T-helper 1 cell treated with Interleukin-12 subunit alpha and Interleukin-12 subunit beta and Interleukin-4 antibody, amounts not matched to agents 30 ng/mL and 1 ng/mL, for 36 hours (primary cell): ENCODE measurements around the gene PRSS50. TPM values are rescaled to one million over a fixed set of nuclear protein-coding genes. Genes with fewer than 3 reads are reported as not detected.

Source experiments
- intact Hi-C: fragments of 100-400 bp; cut with micrococcal nuclease; formaldehyde crosslinking; loops from one replicate; pipeline ENCODE4 v1.15.1; 2024
- total RNA-seq: library from RNA; stranded (reverse); gene quantifications from 2 replicates; pipeline ENCODE4 v1.2.3, GENCODE V29; 2022

PRSS50 gene
- total RNA-seq, 1 donor from 2014 or later, result not detected

DNA sequence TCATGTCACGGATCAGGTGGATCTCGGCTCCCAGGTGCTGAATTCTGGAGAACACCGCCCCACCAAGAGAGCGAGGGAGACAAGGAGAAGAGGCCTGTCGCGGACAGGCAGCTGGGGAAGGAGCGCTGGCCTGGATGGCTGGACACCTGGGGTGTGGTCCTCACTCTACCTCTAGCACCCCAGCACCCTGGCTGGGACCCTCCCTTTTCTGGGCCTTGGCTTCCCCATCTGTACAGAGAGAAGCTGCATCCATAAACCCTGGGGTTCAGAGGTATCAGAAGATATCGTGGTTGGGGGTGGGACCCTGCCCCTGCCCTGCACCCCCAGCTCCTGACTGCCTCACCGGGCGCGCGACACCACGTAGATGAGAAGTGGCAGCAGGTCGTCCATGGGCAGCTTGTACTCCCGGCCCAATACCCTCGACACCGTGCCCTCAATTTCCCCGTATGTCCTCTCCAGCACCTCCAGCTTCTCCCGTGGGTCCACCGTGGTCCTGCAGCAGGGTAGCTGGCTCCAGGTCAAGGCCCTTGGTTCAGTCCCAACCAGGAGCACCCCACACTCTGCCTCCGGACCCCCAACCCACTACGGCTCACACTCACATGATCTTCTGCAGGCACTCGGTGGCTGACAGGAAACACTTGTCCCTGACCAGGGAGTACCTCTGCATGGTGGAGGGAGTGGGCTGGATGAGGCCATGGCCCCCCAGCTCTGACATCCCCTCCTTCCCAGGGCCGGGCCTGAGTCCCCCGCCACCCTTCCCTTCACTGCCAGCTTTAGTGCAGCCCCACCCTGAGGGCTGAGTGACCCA is 45.9 kb downstream of the PRSS50 start:
- intact Hi-C loops, result no loop called here

DNA sequence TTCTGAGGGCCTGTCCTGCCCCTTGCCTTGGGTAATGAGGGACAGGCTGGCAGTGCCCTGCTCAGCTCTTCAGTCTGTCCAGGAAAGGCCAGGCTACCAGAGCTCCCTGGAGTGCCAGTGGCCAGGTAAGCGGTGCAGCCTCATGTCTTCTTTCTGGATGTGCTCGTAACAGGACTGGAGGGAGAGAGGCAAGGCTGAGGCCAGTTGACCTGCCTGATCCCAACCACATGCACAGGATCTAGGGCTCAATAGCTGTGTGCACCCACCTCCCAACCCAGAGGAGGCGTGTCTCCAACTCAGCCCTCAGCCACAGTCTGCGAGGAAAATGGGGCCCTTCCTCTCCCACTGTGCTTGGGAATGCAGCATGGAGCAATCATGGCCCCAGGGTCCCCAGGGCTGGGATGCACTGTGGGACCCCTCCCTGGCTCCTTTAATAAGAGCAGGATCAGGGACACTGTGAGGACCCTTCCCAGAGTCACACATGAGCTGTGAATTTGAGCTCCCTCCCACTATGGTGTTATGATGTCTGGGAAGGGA is 46.7 kb downstream of the PRSS50 start:
- intact Hi-C loops, result no loop called here

GRCh38 chr3:46670000-46670890 is 47.4 kb downstream of the PRSS50 start:
- intact Hi-C loops, result no loop called here

- intact Hi-C loops, result no loop called here
Measured at GRCh38 chr3:46669191-46669999, 48.3 kb downstream of the PRSS50 start.

GRCh38 chr3:46668591-46668990 is 49.1 kb downstream of the PRSS50 start:
- intact Hi-C loops, result no loop called here

- intact Hi-C loops, result no loop called here
Measured at GRCh38 chr3:46668116-46668515, 49.6 kb downstream of the PRSS50 start.

- intact Hi-C loops, result no loop called here
Measured at GRCh38 chr3:46667657-46668056, 50.0 kb downstream of the PRSS50 start.

- intact Hi-C loops, result no loop called here
Measured at GRCh38 chr3:46667061-46667621, 50.5 kb downstream of the PRSS50 start.

- intact Hi-C loops, result no loop called here
Measured at GRCh38 chr3:46666453-46666845, 51.2 kb downstream of the PRSS50 start.

DNA sequence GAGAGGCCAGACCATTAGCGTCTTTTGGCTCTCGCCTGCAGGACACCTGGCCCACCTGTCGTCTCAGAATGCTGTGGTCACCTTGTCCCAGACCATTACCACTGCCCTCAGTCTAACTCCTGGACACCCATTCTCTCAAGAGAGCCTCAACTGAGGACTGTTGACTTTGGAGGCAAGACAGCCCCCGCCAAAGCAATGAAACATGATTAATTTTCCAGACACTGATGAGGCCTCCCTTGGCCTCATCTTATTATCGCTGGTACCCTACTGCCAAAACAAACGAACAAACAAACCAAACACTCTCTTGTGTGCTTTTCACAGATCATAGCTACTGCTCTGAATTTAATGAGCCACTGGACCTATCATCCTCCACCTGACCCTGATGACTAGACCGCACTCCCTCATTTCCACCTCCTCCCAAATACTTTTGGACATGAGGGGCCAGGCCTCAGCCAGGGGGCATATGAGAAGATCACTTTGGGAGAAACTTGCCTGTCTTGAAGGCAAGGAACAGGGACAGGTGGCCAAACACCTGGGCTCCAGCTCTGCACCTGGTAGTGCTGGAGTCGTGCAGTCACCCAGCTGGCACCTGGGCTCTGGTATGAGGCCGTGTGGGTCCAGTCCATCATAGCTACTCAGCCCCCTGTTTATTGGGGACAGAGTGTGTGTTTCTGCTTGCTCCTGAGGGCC is 51.8 kb downstream of the PRSS50 start:
- intact Hi-C loops, result no loop called here

GRCh38 chr3:46664971-46665762 is 52.5 kb downstream of the PRSS50 start:
- intact Hi-C loops, result no loop called here

- intact Hi-C loops, result no loop called here
Measured at GRCh38 chr3:46664188-46664970, 53.3 kb downstream of the PRSS50 start.

DNA sequence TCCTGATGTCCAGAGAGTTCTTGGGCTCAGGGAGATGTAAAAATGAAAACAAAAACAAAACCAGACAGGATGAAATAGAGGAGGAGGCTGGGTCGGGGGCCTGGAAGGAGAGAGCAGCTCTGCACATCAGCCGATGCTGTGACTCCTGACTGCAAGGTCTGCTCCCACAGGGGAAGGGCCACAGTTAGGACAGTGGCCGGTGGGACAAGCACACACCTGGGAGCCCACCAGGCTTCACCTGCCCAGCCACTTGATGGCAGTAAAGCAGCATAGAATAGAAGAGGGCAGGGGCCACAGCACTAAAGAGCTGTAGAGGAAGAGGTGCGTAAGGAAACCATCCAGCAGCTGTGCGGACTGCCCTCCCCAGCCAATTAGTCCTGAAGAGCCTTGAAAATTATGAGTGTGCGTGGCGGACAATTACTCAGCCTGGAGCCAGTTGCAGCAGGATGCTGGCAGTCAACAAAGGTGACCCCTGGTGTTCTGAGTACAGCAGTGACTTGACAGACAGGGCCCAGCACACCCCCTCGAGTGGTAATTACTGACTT is 54.0 kb downstream of the PRSS50 start:
- intact Hi-C loops, result no loop called here

GRCh38 chr3:46662771-46663551 is 54.7 kb downstream of the PRSS50 start:
- intact Hi-C loops, result no loop called here
